IPS DF 6.9 (cell line): Measurements from ENCODE around the gene MAD2L2.

ENCODE experiments used
- DNase-seq: peaks from one replicate; pipeline ENCODE4 v3.0.0-alpha.2; 2013; ENCODE audit warnings: low read depth, low spot score
- H3K27ac ChIP-seq: one replicate; pipeline ENCODE4 v1.5.1; 2013; ENCODE audit warnings: low read length, control low read depth
- H3K27me3 ChIP-seq: 2 replicates; pipeline ENCODE4 v1.6.1; 2013; ENCODE audit warnings: mild to moderate bottlenecking, low read length; ENCODE audit not compliant: control insufficient read depth, insufficient read depth
- H3K36me3 ChIP-seq: 2 replicates; pipeline ENCODE4 v1.6.1; 2013; ENCODE audit warnings: low read length; ENCODE audit not compliant: control insufficient read depth, insufficient read depth
- H3K4me1 ChIP-seq: 2 replicates; pipeline ENCODE4 v1.6.1; 2013; ENCODE audit warnings: low read length; ENCODE audit not compliant: control insufficient read depth, insufficient read depth
- H3K4me3 ChIP-seq: 2 replicates; pipeline ENCODE4 v1.5.1; 2013; ENCODE audit warnings: mild to moderate bottlenecking, low read length
- H3K9me3 ChIP-seq: 2 replicates; pipeline ENCODE4 v1.6.1; 2013; ENCODE audit warnings: low read length, inconsistent platforms; ENCODE audit not compliant: control insufficient read depth, insufficient read depth
- WGBS: extraction: QIAGEN DNeasy Blood & Tissue Kit; methylation state at CpG from one replicate; pipeline ENCODE4 v1.1.7; 2013; ENCODE audit warnings: mixed read lengths, missing lambda C conversion rate; ENCODE audit not compliant: insufficient read length, insufficient coverage; 5-methylcytosine and 5-hydroxymethylcytosine counted together

MAD2L2 gene

DNA sequence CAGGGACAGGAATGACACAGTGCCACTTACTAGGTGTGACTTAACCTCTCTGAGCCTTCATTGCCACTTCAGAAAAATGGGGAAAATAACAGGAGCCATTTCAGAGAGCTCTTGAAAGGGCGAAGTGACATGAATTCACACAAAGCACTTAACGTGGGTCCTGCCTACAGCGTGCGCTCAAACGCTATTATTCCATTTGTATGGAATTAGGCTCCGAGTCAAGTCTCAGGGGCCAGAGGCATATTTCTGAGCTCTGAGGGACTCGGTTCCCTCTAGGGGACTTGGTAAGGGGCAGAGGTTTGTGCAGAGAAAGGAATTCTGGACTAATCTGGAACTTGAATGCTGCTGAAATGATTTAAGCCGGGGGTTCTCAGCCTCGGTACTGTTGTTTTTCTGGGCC, 24.6 kb upstream of the MAD2L2 start:
- Histone ChIP-seq H3K27ac (no peak overlapping the region), H3K9me3 (no peaks in the 10 kb centered on the region), H3K36me3 (peaks cover 3% of the 10 kb centered on the region; the same call in 1 of the 2 replicates), H3K4me1 (peaks cover 23% of the 10 kb centered on the region; the same call in 1 of the 2 replicates), H3K4me3 (no peak overlapping the region), H3K27me3 (no peaks in the 10 kb centered on the region)
- DNase-seq: no peak
- no CpG with 5 or more reads among the region's 9 CpGs for WGBS

DNA sequence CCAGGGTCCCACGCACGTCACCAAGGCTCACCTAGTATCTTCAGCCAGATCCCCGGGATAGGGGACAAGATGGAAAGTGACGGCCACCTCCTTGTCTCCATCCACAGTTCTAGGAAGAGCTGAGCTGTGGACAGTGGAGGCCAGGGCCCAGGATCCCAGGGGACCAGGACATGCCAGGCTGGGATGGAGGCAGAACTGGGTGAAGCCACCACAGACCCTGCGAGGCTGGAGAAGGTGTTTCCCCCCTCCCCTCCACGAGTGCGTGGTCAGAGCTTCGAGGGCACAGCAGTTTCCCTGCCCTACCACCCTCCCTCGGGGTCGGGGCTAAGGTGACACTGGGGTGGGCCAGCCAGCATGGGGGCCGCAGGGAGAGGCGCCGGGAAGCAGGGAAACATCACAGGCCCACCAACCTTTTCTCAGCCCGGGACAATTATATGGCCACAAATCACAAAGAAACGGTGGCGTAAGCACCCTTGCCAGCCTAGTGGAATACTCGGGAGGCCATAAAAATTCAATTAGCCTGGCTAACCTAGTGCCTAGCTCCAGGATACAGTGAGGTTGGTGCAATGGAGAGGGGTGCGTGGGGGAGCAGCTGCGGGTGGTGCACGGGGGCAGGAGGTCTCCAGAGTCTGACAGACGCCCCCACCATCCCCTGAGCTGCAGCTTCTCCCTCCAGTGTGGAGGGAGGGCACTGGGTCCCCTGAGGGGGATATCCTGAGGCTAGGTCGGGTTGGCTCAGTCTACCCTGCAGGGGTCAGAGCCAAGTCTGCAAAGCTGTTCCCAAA, 23.9 kb upstream of the MAD2L2 start:
- no peak for DNase-seq
- Histone ChIP-seq H3K27me3 (no peaks in the 10 kb centered on the region), H3K36me3 (peaks cover 3% of the 10 kb centered on the region; the same call in 1 of the 2 replicates), H3K27ac (no peak overlapping the region), H3K4me1 (peaks cover 23% of the 10 kb centered on the region; the same call in 1 of the 2 replicates), H3K4me3 (no peak overlapping the region), H3K9me3 (no peaks in the 10 kb centered on the region)
- WGBS: no CpG with 5 or more reads among the region's 22 CpGs

DNA sequence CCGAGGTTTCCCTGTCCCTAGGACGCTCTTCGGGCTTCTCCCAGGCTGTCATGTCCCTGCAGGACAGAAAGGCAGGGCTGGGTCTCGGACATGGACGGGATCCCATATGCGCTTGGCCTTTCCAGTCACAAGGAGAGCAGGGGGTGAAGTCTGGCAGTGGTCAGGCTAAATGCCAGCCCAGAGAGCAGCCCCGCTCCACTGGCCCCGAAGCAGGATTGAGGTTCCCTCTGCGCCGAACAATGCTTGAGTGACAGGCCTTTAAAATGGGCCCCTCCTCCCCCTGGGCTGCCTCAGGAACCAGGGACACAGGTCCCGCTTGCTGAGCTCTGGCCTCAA, 23.2 kb upstream of the MAD2L2 start:
- H3K4me1 ChIP-seq: peaks cover 23% of the 10 kb centered on the region; the same call in 1 of the 2 replicates
- no peak overlapping the region for H3K4me3 ChIP-seq

DNA sequence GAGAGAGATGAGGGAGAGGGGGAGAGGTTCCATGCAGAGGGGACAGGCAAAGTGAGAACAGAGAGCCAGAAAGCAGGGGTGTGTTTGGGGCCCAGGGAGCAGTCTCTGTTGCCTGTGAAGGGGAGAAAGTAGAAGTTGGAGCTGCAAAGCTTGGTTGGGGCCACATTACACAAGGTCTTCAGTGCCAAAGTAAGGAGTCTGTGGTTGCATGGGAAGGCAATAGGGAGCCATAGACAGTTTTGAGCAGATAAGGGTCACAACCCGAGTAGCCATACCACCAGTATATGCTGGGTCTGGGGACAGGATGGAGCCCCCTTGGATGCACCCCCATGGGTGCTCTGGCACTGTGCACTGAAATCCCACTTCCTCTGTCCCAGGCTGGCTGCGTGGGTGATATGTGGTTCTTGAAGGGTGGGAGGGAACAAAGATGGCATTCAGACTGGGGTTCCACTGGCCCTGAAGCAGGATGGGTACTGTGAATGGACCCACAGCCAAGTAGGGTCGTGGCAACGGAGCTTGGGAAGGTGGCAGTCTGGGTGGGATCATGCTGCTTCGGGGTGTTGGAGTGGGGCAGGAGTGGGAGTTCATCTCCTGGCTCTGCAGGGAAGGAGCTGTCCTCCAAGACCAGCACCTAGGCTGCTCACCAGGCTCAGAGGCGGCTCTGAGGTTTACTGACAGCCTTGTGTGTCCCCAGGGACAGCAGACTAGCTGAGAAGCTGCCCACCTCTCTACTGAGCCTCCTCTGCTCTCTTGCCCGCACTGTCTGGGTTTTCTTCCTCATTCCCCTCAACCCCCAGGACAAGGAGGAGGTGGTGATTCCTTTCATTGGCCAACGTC, 22.6 kb upstream of the MAD2L2 start:
- peaks cover 23% of the 10 kb centered on the region; the same call in 1 of the 2 replicates for H3K4me1 ChIP-seq
- no peaks in the 10 kb centered on the region for H3K9me3 ChIP-seq
- WGBS: no CpG with 5 or more reads among the region's 8 CpGs
- H3K4me3 ChIP-seq: no peak overlapping the region
- H3K36me3 ChIP-seq: peaks cover 3% of the 10 kb centered on the region; the same call in 1 of the 2 replicates
- H3K27ac ChIP-seq: no peak overlapping the region
- H3K27me3 ChIP-seq: no peaks in the 10 kb centered on the region
- DNase-seq: no peak

More for the DNA sequence above, 23.2 kb upstream of the MAD2L2 start:
- no CpG with 5 or more reads among the region's 11 CpGs for WGBS
- Histone ChIP-seq H3K27me3 (no peaks in the 10 kb centered on the region), H3K36me3 (peaks cover 3% of the 10 kb centered on the region; the same call in 1 of the 2 replicates), H3K27ac (no peak overlapping the region), H3K9me3 (no peaks in the 10 kb centered on the region)
- no peak for DNase-seq

DNA sequence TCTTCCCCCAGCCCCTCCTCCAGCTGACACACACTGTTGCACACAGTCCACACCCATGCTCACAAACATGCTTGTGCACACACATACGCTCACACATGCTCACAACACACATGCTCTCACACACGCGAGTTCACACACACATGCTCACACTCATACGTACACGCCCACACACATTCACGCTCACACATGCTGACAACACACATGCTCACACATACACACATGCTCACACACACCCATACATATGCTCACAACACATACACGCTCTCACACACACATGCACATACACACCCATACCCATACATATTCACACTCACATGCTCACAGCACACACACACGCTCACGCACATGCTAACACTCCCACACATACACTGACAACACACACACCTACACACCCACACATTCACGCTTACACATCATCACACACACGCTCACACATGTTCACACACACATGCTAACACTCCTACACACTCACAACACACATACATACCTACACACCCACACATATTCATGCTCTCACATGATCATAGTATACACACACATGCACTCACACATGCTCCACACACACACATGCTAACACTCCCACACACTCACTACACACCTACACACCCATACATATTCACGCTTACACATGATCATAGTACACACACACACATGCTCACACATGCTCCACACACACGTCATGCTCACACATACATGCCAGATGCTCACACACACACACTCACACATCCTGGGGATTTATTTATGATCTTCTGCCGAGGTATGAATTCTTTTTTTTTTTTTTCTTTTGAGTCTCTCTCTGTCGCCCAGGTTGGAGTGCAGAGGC, 21.2 kb upstream of the MAD2L2 start:
- Histone ChIP-seq H3K4me3 (no peak overlapping the region), H3K27ac (no peak overlapping the region), H3K27me3 (no peaks in the 10 kb centered on the region), H3K36me3 (peaks cover 3% of the 10 kb centered on the region; the same call in 1 of the 2 replicates), H3K4me1 (peaks cover 22% of the 10 kb centered on the region; the same call in 1 of the 2 replicates), H3K9me3 (no peaks in the 10 kb centered on the region)
- no peak for DNase-seq
- WGBS: 100% methylated on average over 10 of the region's 15 CpGs

DNA sequence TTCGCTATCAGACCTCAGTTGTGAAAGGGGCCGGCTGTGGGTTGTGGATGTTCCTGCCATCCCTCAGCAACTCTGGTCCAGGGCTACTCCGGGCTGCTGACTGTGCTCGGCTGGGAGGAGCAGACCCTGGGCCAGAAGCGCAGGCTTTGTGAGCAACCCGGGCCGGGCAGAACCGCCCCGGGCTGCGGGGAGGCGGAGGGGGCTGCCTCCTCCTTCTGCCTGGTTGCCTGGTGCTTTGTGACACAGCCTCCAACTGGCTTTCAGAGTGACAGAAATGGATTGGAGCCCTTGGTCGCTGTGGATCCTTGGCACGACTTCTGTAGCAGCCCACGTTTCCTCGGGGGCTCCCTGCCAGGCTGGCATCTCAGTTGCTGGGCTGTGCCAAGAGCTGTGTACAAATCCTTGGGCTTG, 20.6 kb upstream of the MAD2L2 start:
- H3K27ac ChIP-seq: no peak overlapping the region
- WGBS: no CpG with 5 or more reads among the region's 15 CpGs
- H3K27me3 ChIP-seq: no peaks in the 10 kb centered on the region
- H3K4me3 ChIP-seq: no peak overlapping the region
- no peaks in the 10 kb centered on the region for H3K9me3 ChIP-seq
- no peak for DNase-seq
- peaks cover 3% of the 10 kb centered on the region; the same call in 1 of the 2 replicates for H3K36me3 ChIP-seq
- H3K4me1 ChIP-seq: peaks cover 22% of the 10 kb centered on the region; the same call in 1 of the 2 replicates

DNA sequence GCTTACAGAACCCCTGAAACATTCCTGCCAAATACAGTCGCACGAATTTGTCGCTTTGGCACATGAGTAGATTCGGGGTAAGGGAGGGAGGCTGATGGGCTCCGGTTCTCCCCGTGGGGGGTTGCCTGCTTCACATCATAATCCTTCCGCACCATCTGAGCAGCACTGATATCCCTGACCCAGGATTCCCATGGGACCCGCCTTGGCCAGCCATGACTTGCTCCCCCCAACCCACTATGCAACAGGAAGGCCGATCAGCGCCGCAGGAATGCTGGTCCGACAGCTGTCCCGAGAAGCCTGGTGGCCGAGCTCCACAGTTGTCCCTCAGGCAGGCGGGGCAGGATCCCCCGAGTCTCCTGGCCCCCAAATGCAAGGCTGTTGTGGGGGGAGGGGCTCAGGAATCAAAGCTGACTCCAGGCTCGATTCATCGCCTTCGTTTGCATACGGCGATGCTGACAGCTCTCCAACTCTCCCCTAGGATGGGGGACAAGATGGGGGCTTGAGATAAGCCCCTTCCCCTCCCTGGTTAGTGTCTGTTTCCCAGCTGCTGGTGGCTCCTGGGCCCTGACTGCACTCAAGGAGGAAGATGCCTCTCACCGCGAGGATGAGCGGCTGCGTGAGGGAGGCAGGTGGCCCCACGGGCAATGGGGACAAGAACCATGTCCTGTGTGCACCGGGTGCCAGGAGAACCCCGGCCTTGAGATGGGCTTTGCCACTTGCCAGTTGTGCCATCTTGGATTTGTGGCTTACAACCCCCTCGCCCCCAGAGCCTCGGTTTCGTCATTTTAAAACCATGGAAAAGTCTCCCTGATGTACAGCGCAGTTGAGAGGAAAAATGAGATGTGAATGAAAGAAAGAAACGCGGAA, 19.9 kb upstream of the MAD2L2 start:
- DNase-seq: no peak
- Histone ChIP-seq H3K4me1 (peaks cover 23% of the 10 kb centered on the region; the same call in 1 of the 2 replicates), H3K27me3 (no peaks in the 10 kb centered on the region), H3K27ac (no peak overlapping the region), H3K4me3 (no peak overlapping the region), H3K36me3 (peaks cover 3% of the 10 kb centered on the region; the same call in 1 of the 2 replicates), H3K9me3 (no peaks in the 10 kb centered on the region)
- no CpG with 5 or more reads among the region's 34 CpGs for WGBS

DNA sequence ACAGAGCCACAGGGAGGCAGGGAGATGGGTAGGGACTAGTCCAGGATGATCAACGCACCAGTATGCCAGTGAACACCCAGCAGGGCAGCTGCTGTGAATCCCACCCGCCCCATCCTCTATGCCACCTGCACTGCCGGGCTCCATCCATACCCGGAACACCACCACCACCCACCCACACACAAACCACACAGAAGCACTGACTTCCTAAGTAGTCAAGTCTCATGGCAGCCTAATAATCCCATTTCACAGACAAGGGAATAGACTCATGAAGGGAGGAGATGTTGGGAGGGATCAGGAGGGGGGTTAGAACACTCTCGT, 16.9 kb upstream of the MAD2L2 start:
- Histone ChIP-seq H3K4me3 (no peak overlapping the region), H3K4me1 (peaks cover 18% of the 10 kb centered on the region), H3K27ac (no peak overlapping the region), H3K27me3 (no peaks in the 10 kb centered on the region), H3K9me3 (no peaks in the 10 kb centered on the region), H3K36me3 (peaks cover 3% of the 10 kb centered on the region; the same call in 1 of the 2 replicates)
- DNase-seq: no peak
- no CpG with 5 or more reads among the region's 5 CpGs for WGBS

DNA sequence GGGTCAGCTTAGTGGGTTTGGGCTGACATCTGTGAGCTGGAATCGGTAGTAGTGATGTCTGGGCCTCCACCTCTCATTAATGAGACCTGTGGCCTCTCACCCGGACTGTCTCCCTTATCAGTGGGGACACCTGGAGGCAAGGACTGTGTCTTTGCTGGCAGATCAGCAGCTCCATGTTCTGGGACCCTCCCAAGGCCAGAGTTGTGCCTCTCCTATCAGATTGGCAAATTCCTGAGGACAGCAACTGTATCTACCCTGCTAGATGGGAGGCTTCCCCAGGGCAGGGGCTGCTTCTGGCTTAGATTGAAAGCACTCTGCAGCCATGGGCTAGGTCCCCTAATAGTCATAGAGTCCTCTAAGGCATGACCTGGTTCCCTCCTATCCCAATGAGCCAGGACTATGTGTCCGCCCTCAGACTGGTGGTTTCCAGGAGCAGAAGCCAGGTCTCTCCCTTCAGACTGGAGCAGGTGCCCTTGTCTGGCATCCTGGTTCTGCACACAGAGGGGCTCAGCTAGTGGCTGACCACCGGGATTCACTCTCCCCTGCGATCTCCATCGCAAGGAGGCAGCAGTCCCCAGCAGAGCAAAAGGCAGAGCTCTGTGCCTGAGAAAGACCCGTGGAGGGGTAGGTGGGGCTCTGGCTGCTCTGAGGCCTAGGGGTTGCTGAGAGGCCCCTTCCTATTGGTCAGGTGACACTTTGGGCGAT, 16.4 kb upstream of the MAD2L2 start:
- Histone ChIP-seq H3K9me3 (no peaks in the 10 kb centered on the region), H3K36me3 (peaks cover 3% of the 10 kb centered on the region; the same call in 1 of the 2 replicates), H3K27ac (no peak overlapping the region), H3K4me3 (no peak overlapping the region), H3K27me3 (no peaks in the 10 kb centered on the region), H3K4me1 (peaks cover 20% of the 10 kb centered on the region)
- DNase-seq: no peak
- WGBS: no CpG with 5 or more reads among the region's 8 CpGs
